ENCODE data around the gene RASD1.
A peak's percentile ranks its signal among the peaks of the same experiment; 100 is the strongest.

The RASD1 gene, protein sequence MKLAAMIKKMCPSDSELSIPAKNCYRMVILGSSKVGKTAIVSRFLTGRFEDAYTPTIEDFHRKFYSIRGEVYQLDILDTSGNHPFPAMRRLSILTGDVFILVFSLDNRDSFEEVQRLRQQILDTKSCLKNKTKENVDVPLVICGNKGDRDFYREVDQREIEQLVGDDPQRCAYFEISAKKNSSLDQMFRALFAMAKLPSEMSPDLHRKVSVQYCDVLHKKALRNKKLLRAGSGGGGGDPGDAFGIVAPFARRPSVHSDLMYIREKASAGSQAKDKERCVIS

GRCh38 chr17:17496189-17497064, at the start of gene RASD1:
Gene RASD1, minus strand, starts transcription at chr17:17496395. Its CDS starts 214 bp downstream, at chr17:17496181.
- peak; percentile 60 for DNase-seq (ENCODE audit: low read depth)

DNA sequence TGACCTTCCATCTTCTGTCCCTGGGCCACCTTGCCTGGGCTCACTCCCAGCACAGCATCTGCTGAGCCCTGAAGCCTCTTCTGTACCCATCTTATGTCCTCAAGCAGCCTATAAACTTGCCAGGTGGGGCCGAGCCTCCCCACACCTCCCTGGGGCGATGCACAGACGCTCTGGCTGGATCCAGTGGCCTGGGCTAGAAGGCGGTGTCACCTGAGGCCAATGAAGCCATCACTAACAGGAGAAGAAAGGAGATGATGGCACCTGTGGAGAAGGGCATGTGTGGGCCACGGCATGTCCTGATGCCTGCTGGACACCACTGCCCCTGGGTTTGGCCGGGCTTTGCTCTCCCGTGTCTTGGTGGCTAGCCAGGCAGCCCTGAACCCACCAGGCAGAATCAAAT, 49.8 kb upstream of the RASD1 start:
- no peak for DNase-seq (ENCODE audit: low read depth)

DNA sequence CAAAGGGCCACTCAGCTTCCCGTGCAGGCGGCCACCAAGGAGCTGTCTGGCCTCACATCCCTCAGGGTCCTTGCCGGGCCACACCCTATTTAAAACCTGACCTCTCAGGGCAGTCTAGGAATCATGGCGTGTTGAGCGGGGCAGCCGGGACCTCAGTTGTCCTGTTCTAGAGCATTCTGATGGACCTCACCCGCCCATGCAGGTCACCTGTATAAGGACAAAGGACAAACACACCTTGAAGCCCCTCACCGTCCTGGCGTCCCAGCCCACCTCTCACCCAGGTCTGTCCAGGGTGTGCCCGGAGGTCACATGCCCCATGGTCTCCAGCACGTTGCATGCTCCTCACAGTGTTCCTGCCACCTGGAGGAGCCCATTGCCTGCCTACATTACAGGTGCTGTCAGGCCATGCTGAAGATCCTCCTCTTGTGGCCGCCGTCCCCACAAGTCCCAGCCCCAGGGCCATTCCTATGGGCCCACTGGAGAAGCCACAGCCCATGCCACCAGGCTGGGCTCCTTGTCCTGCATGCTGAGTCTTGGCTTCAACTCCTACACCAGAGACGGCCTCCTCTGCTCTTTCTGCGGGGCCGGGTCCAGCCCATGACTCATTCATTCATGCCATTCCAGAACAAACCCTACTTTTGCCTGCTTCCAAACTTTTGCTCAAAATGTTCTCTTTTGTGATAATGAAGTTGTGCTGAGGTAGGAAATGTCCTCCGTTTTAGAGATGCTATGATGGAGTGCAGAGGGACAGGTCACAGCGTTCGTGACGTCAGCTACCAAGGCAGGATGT, 49.0 kb upstream of the RASD1 start:
- DNase-seq (ENCODE audit: low read depth) = no peak

DNA sequence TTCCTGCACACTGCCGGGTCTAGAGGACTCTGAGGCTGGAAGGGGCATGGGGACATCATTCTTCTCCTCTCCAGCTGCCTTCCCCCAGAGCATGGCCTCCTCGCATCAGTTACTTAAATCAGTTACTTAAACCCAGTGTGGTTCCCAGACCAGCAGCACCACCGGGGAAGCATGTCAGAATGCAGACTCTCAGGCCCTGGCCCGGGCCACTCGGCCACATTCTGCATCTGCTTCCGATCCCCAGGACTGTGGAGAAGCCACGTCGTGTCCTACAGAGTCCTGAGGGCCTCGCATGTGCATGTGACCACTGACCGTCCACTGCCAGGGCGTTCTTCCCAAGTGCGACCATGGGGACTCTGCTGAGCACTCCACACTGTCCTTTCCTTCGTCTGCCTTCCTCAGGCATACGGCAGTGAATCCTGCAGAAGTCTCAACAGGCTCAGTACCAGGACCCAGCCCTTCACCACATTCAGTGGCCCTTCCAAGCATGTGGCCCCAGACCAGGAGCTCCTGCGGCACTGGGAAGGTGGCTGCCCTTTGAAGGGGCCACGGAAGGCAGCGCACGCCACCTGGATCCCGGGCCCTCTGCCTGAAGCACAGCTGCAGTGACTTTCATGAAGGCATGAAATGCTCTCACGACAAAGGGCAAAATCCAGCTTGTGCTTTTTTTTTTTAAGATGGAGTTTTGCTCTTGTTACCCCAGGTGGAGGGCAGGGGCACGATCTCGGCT, 46.9 kb upstream of the RASD1 start:
- DNase-seq (ENCODE audit: low read depth) = no peak

- DNase-seq (ENCODE audit: low read depth) = no peak
These were observed 45.4 kb upstream of the RASD1 start for GRCh38 chr17:17541640-17542001.

DNA sequence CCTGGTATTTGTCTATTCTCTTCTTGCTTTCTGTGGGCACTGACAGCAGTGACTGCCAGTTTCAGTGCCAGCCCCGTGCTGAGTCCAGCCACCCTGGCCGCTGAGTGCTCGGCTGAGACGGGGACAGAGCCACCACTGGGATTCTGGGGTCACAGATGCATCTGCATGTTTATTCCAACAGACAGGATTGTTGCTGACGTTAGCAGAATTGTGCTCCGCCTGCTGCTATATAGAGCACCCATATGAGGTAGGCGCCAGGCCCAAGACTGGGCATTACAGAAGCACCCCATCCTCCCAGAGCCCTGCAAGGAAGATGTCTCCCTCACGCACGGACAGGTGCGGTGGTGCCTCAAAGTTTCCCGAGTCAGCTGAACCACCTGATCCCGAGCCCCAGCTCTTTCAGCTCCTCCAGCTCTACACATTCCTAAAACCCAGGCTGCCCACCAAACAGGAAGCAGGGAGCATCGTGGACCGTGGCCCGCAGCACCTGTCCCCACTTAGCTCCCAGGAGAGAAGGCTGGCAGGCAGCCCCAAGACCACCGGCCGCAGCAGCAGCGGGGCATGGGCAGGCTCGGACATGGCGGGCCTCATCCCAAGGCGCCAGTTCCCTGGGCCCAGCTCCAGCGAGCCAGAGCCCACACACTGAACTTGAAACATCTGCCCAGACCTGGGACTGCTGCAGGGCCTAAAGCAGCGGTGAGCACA, 44.9 kb upstream of the RASD1 start:
- DNase-seq (ENCODE audit: low read depth) = no peak

DNA sequence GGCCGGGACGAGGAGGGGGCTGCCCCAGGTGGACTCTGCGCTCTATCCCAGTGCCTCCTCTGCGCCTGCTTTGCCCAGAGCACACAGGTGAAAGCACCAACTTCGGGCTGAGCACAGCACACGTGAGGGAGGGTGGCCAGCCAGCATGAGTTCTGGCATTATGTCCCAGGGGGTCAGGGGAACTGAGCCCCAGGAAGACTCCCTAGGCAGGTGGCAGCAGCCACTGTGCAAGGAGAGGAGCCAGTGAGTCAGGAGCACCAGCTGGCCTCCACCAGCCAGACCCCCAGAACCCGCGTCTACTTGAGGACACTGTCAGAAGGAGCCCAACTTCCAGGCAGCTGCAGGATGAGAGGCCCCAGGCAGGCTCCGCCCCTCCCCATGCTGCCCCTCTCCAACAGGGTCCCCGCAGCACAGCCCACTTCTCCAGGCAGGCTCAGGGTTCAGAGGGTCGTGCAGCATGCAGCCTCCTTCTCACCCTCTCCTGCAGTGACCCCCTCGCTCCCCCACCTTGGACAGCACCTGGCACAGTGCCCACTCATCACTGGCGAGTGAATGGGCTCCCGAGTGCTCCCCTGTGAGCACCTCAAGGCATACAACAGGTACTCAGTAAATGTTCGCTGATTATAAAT, 44.2 kb upstream of the RASD1 start:
- no peak for DNase-seq (ENCODE audit: low read depth)

DNA sequence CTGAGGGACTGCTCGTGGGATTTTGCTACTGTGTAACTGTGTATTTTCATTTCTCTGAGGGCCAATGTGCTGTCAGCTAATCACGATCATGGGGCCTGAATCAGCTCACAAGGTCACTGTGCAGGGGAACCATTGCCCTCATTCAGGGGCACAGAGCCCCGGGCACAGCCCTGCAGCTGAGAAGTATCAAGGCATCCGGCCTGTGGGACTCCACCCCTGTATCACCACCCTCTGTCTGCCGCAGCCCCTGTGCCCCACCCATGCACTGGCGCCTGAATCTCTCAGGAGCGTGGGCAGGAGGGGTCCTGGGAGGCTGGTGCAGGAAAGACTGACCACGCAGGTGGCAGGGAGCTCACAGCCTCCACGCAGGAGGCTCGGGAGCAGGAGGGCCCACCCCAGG, 43.4 kb upstream of the RASD1 start:
- DNase-seq (ENCODE audit: low read depth) = no peak

GRCh38 chr17:17538417-17539391, 42.5 kb upstream of the RASD1 start:
- DNase-seq (ENCODE audit: low read depth) = no peak

- DNase-seq (ENCODE audit: low read depth) = no peak
These were observed 41.3 kb upstream of the RASD1 start for GRCh38 chr17:17537311-17538099.

DNA sequence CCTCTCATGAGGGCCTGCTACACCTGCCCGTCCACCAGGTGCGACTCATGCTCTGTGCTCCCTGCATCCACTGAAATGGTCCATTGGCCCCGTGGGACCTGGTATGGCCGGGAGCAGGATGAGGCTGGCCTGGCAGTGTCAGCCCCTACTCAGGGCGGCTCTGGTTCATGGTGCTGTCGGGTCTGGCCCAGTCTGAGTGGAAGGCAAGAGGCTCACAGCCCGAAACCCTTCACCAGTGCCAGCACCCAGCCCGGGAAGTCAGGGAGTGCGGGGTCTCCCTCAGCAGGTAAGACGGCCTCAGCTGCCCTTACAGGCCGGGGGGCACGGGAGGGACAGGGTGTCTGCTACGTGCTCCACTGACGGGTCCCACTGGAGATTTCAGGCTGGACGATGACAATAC, 40.5 kb upstream of the RASD1 start:
- DNase-seq (ENCODE audit: low read depth) = no peak

- DNase-seq (ENCODE audit: low read depth) = no peak
These were observed 39.8 kb upstream of the RASD1 start for GRCh38 chr17:17535957-17536356.

- DNase-seq (ENCODE audit: low read depth) = no peak
These were observed 37.8 kb upstream of the RASD1 start for GRCh38 chr17:17533901-17534441.

- no peak for DNase-seq (ENCODE audit: low read depth)
These were observed 36.8 kb upstream of the RASD1 start for GRCh38 chr17:17532991-17533390.

GRCh38 chr17:17531156-17531555, 35.0 kb upstream of the RASD1 start:
- no peak for DNase-seq (ENCODE audit: low read depth)

GRCh38 chr17:17528696-17529652, 32.8 kb upstream of the RASD1 start:
- DNase-seq (ENCODE audit: low read depth) = no peak

DNA sequence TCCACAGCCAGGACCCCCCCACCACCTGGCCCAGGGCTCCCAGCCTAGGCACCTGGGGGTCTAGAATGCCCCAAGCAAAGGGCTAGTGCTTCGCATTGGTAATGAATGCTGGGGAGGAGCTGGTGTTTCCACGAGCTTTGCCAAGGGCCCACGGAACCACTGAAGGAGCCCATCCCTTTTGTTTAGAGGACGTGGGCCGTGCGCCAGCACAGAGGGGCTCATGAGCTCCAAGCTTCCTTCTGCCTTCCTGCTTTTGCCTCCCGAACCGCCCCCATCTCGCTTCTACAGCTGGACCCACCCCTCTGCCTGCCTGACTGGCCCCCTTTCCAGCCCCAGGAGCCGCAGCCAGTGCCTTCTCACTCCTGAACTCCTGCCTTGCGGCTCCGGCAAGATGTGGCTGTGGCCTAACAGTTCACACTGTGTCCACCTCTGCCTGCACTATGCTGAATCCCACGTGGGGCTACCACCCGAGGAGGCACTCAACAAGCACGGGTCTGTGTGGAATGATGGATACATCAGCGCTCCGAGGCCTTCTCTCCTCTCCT, 31.8 kb upstream of the RASD1 start:
- no peak for DNase-seq (ENCODE audit: low read depth)
